GM18520 (cell line): ENCODE results near the gene SLC22A25.
"Not testable (repeated sequence)": the region's sequence is repeated elsewhere in the genome, so short reads cannot be mapped to it uniquely, and the experiment has no call there.

ENCODE experiments used
- ATAC-seq: cut with Tn5 transposase; IDR thresholded peaks from one replicate; pipeline ENCODE4 v1.9.1; 2021; ENCODE audit not compliant: unreplicated experiment

The SLC22A25 gene

GRCh38 chr11:63243533-63243932 is at the start of gene SLC22A25:
SLC22A25 (minus strand) TSS chr11:63243599; CDS start chr11:63229652, 13,947 bp downstream.
- no peak for ATAC-seq

DNA sequence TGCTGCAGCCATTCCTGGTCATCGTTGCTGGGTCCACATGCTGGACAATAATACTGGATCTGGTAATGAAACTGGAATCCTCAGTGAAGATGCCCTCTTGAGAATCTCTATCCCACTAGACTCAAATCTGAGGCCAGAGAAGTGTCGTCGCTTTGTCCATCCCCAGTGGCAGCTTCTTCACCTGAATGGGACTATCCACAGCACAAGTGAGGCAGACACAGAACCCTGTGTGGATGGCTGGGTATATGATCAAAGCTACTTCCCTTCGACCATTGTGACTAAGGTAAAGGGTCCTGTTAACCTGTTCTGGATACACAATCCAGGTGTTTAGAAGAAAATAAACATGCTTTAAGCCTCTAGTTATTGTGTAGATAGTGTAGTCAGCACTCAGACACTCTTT is 46.9 kb upstream of the SLC22A25 start:
- ATAC-seq, result no peak

DNA sequence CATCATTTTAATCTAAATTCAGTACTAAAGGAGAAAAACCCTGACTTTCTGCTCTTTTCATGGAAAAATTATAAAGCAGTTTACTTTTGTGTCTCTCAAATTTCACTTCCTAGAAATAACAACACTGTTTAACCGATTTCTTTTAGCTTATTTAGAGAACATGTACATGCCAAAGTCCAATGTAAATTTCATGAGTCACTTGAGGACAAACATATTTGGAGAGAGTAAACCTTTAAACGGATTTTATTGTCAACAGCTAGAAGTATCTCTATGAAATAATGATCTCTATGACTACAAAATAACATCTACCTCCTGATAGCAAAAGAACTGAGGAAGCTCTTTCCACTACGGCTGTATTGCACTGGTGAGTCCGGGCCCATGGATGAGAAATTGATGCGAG is 46.3 kb upstream of the SLC22A25 start:
- ATAC-seq, result no peak

DNA sequence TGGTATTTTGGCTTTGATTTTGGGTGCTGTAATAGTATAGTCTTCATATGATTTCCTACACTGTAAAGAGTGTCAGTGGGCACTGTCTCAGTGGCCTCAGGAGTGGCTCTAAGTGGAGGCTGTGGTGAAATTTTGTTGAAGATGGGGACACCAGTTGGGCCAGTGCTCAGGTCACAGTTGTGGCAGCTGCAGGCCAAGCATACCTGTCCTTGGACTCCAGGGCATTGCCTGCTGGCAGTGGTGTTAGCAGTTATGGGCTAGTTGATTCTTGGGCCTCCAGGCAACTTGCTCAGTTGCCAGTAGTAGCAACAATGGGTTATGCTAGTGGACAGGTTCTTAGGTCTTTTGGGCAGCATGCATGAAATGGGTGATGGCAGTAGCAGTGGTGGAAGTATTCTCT is 39.2 kb upstream of the SLC22A25 start:
- no peak for ATAC-seq

GRCh38 chr11:63280920-63281319 is 37.5 kb upstream of the SLC22A25 start:
- ATAC-seq, result no peak

DNA sequence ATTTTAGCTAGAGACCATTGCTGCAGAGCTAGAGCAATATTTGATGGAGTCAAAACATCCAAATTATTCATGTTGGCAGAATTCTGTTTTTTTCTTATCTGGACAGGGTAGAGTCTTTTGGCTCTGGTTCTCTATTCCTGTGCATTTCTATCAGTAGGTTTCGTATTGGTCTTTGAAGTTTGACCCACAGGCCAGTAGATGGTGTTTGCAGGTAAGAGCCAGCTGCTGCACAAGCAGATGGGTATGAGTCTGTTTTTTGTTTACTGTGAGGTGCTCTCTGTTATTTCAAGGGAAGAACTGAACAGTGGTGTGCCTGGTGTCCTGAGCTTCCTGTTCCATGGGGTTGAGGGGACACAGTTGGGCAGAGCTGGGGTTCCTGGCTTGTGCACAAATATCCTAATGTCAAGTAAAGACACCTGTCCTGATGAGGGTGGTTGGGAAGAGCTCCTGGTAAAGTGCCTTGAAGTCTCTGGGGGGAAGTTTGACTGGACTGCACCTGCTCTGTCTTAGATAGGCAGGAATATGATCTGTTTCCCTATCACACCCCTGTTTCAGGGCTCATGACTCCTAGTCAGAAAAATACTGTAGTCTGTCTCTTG is 34.0 kb upstream of the SLC22A25 start:
- ATAC-seq, result no peak

DNA sequence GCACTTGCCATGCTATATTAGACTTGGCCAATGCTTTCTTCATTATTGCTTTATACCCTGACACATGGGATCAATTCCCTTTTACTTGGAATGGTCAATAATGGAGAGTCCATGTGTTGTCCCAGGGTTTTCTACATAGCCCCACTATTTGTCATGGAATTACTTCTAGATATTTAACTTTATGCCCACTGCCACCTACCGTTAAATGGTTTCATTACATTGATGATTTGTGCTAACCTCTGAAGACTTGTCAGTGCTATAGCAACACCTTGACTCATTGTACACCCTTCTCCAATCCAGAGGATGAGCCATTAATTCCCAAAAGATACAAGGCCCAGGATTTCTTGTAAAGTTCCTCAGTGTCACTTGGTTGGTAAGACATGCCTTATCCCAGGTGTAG is 31.4 kb upstream of the SLC22A25 start:
- ATAC-seq, result no peak

DNA sequence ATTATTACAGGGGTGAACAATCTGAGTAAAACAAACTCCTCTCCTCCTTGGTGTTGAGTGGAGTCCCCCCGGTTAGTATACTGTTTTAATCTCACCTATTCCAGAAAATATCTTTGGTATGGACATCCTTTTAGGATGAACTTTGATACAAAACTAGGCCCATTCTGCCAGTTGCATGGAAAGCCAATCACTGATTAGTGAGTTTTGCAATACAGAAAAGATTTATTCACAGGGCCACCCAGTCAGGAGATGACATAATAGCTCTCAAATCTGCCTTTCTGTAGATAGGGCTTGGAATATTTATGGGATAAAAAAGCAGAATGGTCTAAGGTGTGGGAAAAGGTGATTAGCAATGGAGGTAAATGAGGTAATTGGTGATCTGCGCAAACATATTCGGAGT is 30.3 kb upstream of the SLC22A25 start:
- no peak for ATAC-seq

DNA sequence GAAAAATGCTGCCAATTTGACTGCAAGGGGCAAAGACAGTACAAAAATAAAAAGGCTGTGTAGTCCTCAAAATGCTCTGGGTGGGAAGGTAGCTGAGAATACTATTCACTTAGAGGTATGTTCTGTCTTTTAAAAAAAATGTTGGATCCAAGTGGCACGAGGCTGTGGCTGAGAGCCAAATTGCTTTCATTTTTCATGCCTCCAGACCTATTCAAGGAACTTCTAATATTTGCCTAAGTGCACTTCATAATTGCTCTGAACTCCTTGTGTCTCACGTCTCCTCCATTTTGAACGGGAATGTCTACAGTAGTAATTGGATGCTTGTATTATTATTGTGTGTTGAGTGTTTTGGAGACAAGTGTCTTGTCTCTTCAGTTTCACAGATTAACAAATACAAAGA is 19.1 kb upstream of the SLC22A25 start:
- no peak for ATAC-seq

GRCh38 chr11:63251312-63251711 is 7.9 kb upstream of the SLC22A25 start:
- no peak for ATAC-seq

GRCh38 chr11:63250162-63251050 is 7.0 kb upstream of the SLC22A25 start:
- ATAC-seq, result no peak

GRCh38 chr11:63248966-63249365 is 5.6 kb upstream of the SLC22A25 start:
- no peak for ATAC-seq

DNA sequence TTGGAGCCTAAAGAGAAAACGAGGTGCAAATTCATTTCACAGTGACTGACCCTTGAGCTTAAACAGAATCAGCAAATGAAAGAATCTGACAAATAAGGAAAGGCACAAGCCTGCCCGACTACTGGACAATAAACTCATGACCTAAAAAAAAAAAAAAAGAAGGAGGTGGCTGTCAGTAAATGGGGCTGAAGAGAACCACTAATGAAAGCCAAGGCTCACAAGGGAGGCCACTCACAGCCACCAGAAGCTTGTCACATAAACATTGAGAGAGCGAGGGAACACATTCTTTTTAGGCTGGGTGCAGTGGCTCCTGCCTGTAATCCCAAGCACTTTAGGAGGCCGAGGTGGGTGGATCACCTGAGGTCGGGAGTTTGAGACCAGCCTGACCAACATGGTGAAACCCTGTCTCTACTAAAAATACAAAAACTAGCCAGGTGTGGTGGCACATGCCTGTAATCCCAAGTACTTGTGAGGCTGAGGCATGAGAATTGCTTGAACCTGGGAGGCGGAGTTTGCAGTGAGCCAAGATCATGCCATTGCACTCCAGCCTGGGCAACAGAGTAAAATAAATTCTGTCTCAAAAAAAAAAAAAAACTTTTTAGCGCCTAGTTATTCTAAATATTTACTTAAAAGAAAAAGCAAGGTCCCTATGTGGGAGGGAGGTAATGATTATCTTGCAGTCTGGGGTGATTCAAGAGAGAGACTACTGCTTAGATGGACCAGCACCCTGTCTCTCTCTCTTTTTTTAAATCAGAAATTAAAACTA is 4.0 kb upstream of the SLC22A25 start:
- ATAC-seq, result not testable (repeated sequence)

DNA sequence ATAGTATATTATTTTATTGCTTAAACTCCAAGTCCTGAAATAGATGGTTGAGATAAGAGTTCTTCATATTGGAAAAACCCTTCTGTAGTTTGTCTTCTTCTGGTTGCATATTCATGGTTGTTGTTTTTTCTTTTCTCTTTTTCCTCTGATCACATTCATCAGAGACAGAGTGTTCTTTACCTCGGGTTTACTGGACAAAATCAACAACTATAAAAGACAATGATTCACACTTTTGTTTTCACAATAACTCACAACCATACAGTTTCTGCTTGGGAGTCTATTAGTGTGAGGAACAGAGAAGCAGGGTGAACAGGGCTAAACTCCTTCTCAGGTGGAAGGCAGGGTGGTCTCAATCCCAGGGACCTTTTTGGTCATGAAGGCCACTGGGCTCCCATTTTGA is 2.6 kb upstream of the SLC22A25 start:
- no peak for ATAC-seq

GRCh38 chr11:63244862-63245261 is 1.5 kb upstream of the SLC22A25 start:
- ATAC-seq, result no peak

GRCh38 chr11:63242089-63242781 is 1.2 kb downstream of the SLC22A25 start:
- ATAC-seq, result no peak

DNA sequence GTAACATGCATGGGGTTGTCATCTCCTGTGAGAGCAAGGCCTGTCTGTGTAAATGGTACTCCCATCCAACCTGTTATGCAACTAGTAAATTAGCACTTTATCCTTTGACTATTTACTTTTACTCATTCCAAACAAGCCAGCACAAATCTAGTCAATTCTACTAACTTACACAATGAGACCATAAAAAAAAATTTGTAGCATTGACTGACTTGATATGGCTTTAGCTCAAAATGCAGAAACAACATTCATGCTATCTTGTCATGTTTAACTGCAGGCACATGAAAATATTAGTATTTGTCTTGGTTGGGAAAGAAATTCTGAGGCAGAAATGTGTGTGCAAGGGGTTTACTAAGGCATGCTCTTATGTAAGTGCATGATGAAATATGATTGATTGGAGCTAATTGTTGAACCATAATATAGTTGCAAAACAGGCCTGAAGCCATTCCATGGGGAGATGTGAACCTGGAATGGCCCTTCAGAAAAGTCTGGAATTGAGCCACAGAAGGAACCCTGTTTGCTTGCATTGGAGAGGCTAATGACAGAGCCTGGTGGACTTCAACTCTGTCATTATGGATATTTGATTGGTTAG is 2.5 kb downstream of the SLC22A25 start:
- ATAC-seq, result no peak

- ATAC-seq, result no peak
Measured at GRCh38 chr11:63240098-63240497, 3.3 kb downstream of the SLC22A25 start.

GRCh38 chr11:63239254-63239653 is 4.1 kb downstream of the SLC22A25 start:
- ATAC-seq, result no peak

GRCh38 chr11:63237413-63237812 is 6.0 kb downstream of the SLC22A25 start:
- no peak for ATAC-seq
